HepG2 (cell line): ENCODE data around the gene BRCA2. TPM values are rescaled to one million over a fixed set of nuclear protein-coding genes. Genes with fewer than 3 reads are reported as not detected.

Source experiments
- ATAC-seq: fragments of 200-7000 bp; cut with Tn5 transposase; 3 replicates; pipeline ENCODE4 v1.9.1; 2020; ENCODE audit warnings: mild to moderate bottlenecking, moderate library complexity
- BruUV-seq: library from RNA; stranded (reverse); fragments of 400-500 nt; replicated peaks from 2 replicates; lab custom pipeline; 2021; lab: Mats Ljungman, UMichigan
- CTCF ChIA-PET: fragments of 300-600 bp; formaldehyde crosslinking; extraction: SDS; loops from one replicate; lab custom pipeline; 2021; ENCODE audit warnings: low total read pairs, inconsistent platforms, low intra/inter-chr PET ratio; lab: Yijun Ruan, JAX
- POLR2A ChIA-PET: fragments of 350-600 bp; sonication (Branson Sonifier 250); formaldehyde crosslinking; loops from one replicate; lab custom pipeline; 2020; ENCODE audit warnings: antibody characterized with exemption, inconsistent platforms; lab: Yijun Ruan, JAX
- DNase-seq: peaks from one replicate; pipeline ENCODE4 v3.0.0-alpha.2; 2015; ENCODE audit warnings: low spot score
- FAIRE-seq: peaks from 3 replicates; lab custom pipeline; 2011; peaks lifted over from hg19 to GRCh38; lab: Jason Lieb, UNC
- H2AFZ ChIP-seq: one replicate; pipeline ENCODE4 v1.6.1; 2011; ENCODE audit warnings: low read length, inconsistent platforms
- H3K27ac ChIP-seq: fragments of 300-600 bp; 3 replicates; pipeline ENCODE4 v1.8.0; 2011; ENCODE audit warnings: mixed run types, mild to moderate bottlenecking, mixed read lengths, low read length, inconsistent platforms; ENCODE audit not compliant: insufficient read depth; ENCODE audit errors: extremely low read length
- H3K27me3 ChIP-seq, 2 experiments: fragments of 200-600 bp in 1 of 2; 2 replicates in 1 of 2; 3 replicates in 1 of 2; pipeline versions ENCODE4 v1.6.0 to v1.8.0; 2011; ENCODE audit warnings: low read length in 2 of 2, mild to moderate bottlenecking in 2 of 2, moderate library complexity in 2 of 2, inconsistent platforms in 1 of 2; ENCODE audit not compliant: insufficient read depth in 2 of 2, control insufficient read depth in 1 of 2
- H3K36me3 ChIP-seq, 2 experiments: fragments of 200-600 bp in 1 of 2; replicated peaks in 1 of 2; 2 replicates in 1 of 2; 3 replicates in 1 of 2; pipeline versions ENCODE4 v1.5.1 to v1.8.0; 2011; ENCODE audit warnings: low read length in 2 of 2, inconsistent platforms in 1 of 2; ENCODE audit not compliant: insufficient read depth in 2 of 2, control insufficient read depth in 1 of 2
- H3K4me1 ChIP-seq: 2 replicates; pipeline ENCODE4 v1.5.1; 2012; ENCODE audit warnings: low read length, inconsistent platforms; ENCODE audit not compliant: insufficient read depth
- H3K4me2 ChIP-seq: 2 replicates; pipeline ENCODE4 v1.6.0; 2011; ENCODE audit warnings: low read depth, low read length, inconsistent platforms
- H3K4me3 ChIP-seq, 3 experiments: fragments of 200-600 bp in 1 of 3; sonication (generic), shearing (Covaris generic) in 1 of 3; replicated peaks in 1 of 3; 2 replicates each; pipeline ENCODE4 v1.5.1; 2011 to 2016; ENCODE audit warnings: low read length in 3 of 3, inconsistent platforms in 2 of 3, low read depth in 2 of 3, mild to moderate bottlenecking in 2 of 3, control low read depth in 1 of 3, mixed read lengths in 1 of 3; ENCODE audit not compliant: insufficient read depth in 1 of 3
- H3K79me2 ChIP-seq: one replicate; pipeline ENCODE4 v1.6.1; 2011; ENCODE audit warnings: low read length, inconsistent platforms; ENCODE audit not compliant: insufficient read depth
- H3K9ac ChIP-seq: 2 replicates; pipeline ENCODE4 v1.6.0; 2011; ENCODE audit warnings: mild to moderate bottlenecking, low read depth, low read length, inconsistent platforms; ENCODE audit not compliant: insufficient read depth
- H3K9me3 ChIP-seq: 2 replicates; pipeline ENCODE4 v1.5.1; 2012; ENCODE audit warnings: mild to moderate bottlenecking, low read length
- H4K20me1 ChIP-seq: 2 replicates; pipeline ENCODE4 v1.6.0; 2011; ENCODE audit warnings: inconsistent platforms, mild to moderate bottlenecking, low read length, moderate library complexity; ENCODE audit not compliant: insufficient read depth
- BRCA1 ChIP-seq: sonication (generic); formaldehyde crosslinking; IDR thresholded peaks from 2 replicates; pipeline ENCODE4 v1.4.0; 2020; ENCODE audit warnings: missing genetic modification reagents
- DMAP1 ChIP-seq: IDR thresholded peaks from 2 replicates; pipeline ENCODE4 v1.6.1; 2016
- IRF2 ChIP-seq: IDR thresholded peaks from 2 replicates; pipeline ENCODE4 v1.6.1; 2018; ENCODE audit warnings: missing genetic modification reagents, missing compliant biosample characterization
- MEIS2 ChIP-seq: sonication (generic); formaldehyde crosslinking; IDR thresholded peaks from 2 replicates; pipeline ENCODE4 v1.9.0; 2021; ENCODE audit warnings: mild to moderate bottlenecking, missing genetic modification reagents
- NFKB2 ChIP-seq: sonication (generic); formaldehyde crosslinking; IDR thresholded peaks from 2 replicates; pipeline ENCODE4 v1.4.0; 2020; ENCODE audit warnings: missing genetic modification reagents, borderline replicate concordance
- NR2C2 ChIP-seq: sonication (generic); formaldehyde crosslinking; IDR thresholded peaks from 2 replicates; pipeline ENCODE4 v1.4.0; 2020; ENCODE audit warnings: missing genetic modification reagents, mild to moderate bottlenecking, moderate library complexity, borderline replicate concordance
- PHF20 ChIP-seq: sonication (generic); formaldehyde crosslinking; IDR thresholded peaks from 2 replicates; pipeline ENCODE4 v1.5.0; 2020; ENCODE audit warnings: mild to moderate bottlenecking, missing genetic modification reagents
- ZBTB1 ChIP-seq: sonication (generic); formaldehyde crosslinking; IDR thresholded peaks from 2 replicates; pipeline ENCODE4 v1.4.0; 2020; ENCODE audit warnings: missing genetic modification reagents, borderline replicate concordance
- WGBS: methylation state at CpG from one replicate; pipeline ENCODE4 v1.1.6; 2017; ENCODE audit warnings: low lambda C conversion rate; 5-methylcytosine and 5-hydroxymethylcytosine counted together
- in situ Hi-C: cut with HindIII; loops from 2 replicates; pipeline ENCODE4 v1.10.0; 2017; ENCODE audit warnings: low pct_unique_long_range_greater_than_20kb; ENCODE audit not compliant: extremely low pct_ligation_motif_present
- intact Hi-C: fragments of 100-400 bp; cut with micrococcal nuclease; formaldehyde crosslinking; loops from one replicate; pipeline ENCODE4 v1.10.0; 2022; ENCODE audit not compliant: unreplicated experiment
- polyA plus RNA-seq, 8 experiments: library from polyadenylated mRNA; depleted of rRNA in 3 of 8; stranded (reverse) in 7 of 8; unstranded in 1 of 8; fragments of >200 nt; fragmentation: Illumina TruSeq in 4 of 8; extraction: Trizol in 4 of 8; gene quantifications; 2 replicates each; pipeline versions ENCODE4 v1.2.1 to v1.2.3, GENCODE V29; 2011 to 2016; ENCODE audit warnings: low read depth in 4 of 8, missing spikeins in 1 of 8, mixed read lengths in 1 of 8; ENCODE audit not compliant: insufficient read depth in 1 of 8
- total RNA-seq, 5 experiments: library from RNA; depleted of rRNA; stranded (reverse); fragments of >200 nt; fragmentation: Illumina TruSeq; extraction: Trizol; gene quantifications; 2 replicates each; pipeline ENCODE4 v1.2.3, GENCODE V29; 2016; ENCODE audit warnings: low read depth in 1 of 5
- TF ChIP-seq, protein P1 (sequence below): IDR thresholded peaks from 2 replicates; pipeline ENCODE4 v1.6.1; 2016; ENCODE audit warnings: mild to moderate bottlenecking
- TF ChIP-seq, protein P2 (sequence below): sonication (generic); formaldehyde crosslinking; IDR thresholded peaks from 2 replicates; pipeline ENCODE4 v1.5.1; 2020; ENCODE audit warnings: mild to moderate bottlenecking, missing genetic modification reagents, moderate library complexity
- TF ChIP-seq, protein P3 (sequence below): sonication (generic); formaldehyde crosslinking; IDR thresholded peaks from 2 replicates; pipeline ENCODE4 v1.8.0; 2022; ENCODE audit warnings: missing genetic modification reagents, mild to moderate bottlenecking, borderline replicate concordance
- TF ChIP-seq, protein P4 (sequence below): sonication (generic); formaldehyde crosslinking; IDR thresholded peaks from 2 replicates; pipeline ENCODE4 v1.5.0; 2020; ENCODE audit warnings: mild to moderate bottlenecking, missing genetic modification reagents

Gene BRCA2
- total and polyA plus RNA-seq, 2 of the 13 experiments (the other 11 are each of a cell fraction or from before 2014, with no cell fraction given), result 3.1 to 24.6 TPM

DNA sequence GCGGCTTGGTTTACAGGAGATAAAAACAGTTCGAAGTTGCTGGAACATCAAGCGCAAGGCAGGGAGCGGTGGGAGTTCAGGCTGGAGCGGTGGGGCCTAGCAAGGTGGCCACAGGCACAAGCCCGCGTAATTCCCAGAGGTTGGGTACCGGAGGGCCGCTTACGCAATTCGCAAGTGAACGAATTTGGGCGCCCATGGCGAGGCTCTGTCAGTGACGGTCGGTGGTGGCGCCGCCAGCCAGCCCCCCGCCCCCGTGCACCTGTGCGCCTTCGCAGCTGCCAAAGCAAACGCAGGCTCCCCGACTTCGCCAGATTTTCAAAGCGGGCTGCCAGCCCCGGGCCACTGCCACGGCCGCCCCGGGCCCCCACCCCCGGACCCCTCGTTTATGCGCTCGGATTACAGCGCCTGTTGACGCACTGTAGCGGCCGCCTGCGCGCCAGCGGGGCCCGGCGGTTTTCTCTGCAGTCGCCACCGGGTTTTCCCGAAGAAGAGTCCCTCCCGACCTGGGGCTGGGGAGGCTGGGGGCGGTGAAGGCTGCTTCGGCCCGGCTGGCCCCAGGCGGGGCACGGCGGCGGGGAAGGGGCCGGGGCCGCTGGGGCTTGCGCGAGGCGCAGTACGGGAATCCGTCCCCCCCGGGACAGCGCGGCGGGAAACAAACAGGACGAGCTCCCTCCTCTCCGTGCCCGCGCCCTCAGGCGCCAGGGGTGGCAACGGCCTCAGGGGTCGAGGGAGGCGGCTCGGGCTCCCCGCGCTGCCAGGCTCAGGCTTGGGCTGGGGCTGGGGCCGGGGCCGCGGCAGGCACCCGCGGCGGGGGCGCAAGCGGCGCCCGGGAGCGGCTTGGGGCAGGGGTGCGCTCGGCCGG lies 111.9 kb downstream of the BRCA2 start:
- DNase-seq (no peak), FAIRE-seq (no peak), ATAC-seq (peak; percentile 29)
- peak overlapping the region; percentile 89 for H3K9ac ChIP-seq
- H3K9me3 ChIP-seq, result no peaks in the 10 kb centered on the region
- H3K27ac ChIP-seq, result peak overlapping the region; percentile 94
- in situ Hi-C loops (loop anchor here (25.0 kb wide), 1 partner anchor 390 kb away; the partner anchor contains the start of gene FRY), intact Hi-C loops (loop anchor here (10.0 kb wide), 1 partner anchor 108 kb away; the partner anchor contains the start of gene N4BP2L2)
- peaks cover 3 to 4% of the 10 kb centered on the region in 2 experiments; a peak in 3 of 5 replicates for H3K36me3 ChIP-seq
- BruUV-seq, result TSS peak; percentile 47
- H3K4me3 ChIP-seq, result peak overlapping the region; percentile 76 to 90 (median 85)
- H3K27me3 ChIP-seq, result no peaks in the 10 kb centered on the region; a peak in 1 of 5 replicates
- ChIA-PET CTCF (no interaction called here), POLR2A (interaction anchor here (0.5 to 2.7 kb wide), 9 partner anchors 12 to 172 kb away, joined by 3 to 19 read pairs (median 4); partner anchors contain the start of genes BRCA2, PDS5B and ZAR1L)
- no peak overlapping the region for H2AFZ ChIP-seq
- peak overlapping the region; percentile 97 for H3K4me2 ChIP-seq
- H3K4me1 ChIP-seq, result peaks cover 65% of the 10 kb centered on the region
- H3K79me2 ChIP-seq, result peaks cover 43% of the 10 kb centered on the region
- H4K20me1 ChIP-seq, result peaks cover 31% of the 10 kb centered on the region; the same call in 1 of the 2 replicates
- 3% methylated on average over 15 of the region's 90 CpGs for WGBS
- TF ChIP-seq, protein P1, sequence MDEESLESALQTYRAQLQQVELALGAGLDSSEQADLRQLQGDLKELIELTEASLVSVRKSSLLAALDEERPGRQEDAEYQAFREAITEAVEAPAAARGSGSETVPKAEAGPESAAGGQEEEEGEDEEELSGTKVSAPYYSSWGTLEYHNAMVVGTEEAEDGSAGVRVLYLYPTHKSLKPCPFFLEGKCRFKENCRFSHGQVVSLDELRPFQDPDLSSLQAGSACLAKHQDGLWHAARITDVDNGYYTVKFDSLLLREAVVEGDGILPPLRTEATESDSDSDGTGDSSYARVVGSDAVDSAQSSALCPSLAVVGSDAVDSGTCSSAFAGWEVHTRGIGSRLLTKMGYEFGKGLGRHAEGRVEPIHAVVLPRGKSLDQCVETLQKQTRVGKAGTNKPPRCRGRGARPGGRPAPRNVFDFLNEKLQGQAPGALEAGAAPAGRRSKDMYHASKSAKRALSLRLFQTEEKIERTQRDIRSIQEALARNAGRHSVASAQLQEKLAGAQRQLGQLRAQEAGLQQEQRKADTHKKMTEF (CRISPR knock-in tag), result peak; percentile 41; the same call in 1 of the 2 replicates
- TF ChIP-seq, protein P2, sequence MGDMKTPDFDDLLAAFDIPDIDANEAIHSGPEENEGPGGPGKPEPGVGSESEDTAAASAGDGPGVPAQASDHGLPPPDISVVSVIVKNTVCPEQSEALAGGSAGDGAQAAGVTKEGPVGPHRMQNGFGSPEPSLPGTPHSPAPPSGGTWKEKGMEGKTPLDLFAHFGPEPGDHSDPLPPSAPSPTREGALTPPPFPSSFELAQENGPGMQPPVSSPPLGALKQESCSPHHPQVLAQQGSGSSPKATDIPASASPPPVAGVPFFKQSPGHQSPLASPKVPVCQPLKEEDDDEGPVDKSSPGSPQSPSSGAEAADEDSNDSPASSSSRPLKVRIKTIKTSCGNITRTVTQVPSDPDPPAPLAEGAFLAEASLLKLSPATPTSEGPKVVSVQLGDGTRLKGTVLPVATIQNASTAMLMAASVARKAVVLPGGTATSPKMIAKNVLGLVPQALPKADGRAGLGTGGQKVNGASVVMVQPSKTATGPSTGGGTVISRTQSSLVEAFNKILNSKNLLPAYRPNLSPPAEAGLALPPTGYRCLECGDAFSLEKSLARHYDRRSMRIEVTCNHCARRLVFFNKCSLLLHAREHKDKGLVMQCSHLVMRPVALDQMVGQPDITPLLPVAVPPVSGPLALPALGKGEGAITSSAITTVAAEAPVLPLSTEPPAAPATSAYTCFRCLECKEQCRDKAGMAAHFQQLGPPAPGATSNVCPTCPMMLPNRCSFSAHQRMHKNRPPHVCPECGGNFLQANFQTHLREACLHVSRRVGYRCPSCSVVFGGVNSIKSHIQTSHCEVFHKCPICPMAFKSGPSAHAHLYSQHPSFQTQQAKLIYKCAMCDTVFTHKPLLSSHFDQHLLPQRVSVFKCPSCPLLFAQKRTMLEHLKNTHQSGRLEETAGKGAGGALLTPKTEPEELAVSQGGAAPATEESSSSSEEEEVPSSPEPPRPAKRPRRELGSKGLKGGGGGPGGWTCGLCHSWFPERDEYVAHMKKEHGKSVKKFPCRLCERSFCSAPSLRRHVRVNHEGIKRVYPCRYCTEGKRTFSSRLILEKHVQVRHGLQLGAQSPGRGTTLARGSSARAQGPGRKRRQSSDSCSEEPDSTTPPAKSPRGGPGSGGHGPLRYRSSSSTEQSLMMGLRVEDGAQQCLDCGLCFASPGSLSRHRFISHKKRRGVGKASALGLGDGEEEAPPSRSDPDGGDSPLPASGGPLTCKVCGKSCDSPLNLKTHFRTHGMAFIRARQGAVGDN (CRISPR knock-in tag), result peak; percentile 82
- TF ChIP-seq MEIS2 (CRISPR knock-in tag), result peak; percentile 68; the same call in 1 of the 2 replicates
- 0 out of 2 replicates have a peak, but pooled peaks have one; percentile 18 for TF ChIP-seq PHF20
- TF ChIP-seq, protein P3, sequence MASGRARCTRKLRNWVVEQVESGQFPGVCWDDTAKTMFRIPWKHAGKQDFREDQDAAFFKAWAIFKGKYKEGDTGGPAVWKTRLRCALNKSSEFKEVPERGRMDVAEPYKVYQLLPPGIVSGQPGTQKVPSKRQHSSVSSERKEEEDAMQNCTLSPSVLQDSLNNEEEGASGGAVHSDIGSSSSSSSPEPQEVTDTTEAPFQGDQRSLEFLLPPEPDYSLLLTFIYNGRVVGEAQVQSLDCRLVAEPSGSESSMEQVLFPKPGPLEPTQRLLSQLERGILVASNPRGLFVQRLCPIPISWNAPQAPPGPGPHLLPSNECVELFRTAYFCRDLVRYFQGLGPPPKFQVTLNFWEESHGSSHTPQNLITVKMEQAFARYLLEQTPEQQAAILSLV (CRISPR knock-in tag), result 0 out of 2 replicates have a peak, but pooled peaks have one; percentile 10
- TF ChIP-seq NFKB2 (CRISPR knock-in tag), result no peak
- no peak for TF ChIP-seq DMAP1 (CRISPR knock-in tag)
- TF ChIP-seq BRCA1 (CRISPR knock-in tag), result 0 out of 2 replicates have a peak, but pooled peaks have one; percentile 38
- TF ChIP-seq, protein P4, sequence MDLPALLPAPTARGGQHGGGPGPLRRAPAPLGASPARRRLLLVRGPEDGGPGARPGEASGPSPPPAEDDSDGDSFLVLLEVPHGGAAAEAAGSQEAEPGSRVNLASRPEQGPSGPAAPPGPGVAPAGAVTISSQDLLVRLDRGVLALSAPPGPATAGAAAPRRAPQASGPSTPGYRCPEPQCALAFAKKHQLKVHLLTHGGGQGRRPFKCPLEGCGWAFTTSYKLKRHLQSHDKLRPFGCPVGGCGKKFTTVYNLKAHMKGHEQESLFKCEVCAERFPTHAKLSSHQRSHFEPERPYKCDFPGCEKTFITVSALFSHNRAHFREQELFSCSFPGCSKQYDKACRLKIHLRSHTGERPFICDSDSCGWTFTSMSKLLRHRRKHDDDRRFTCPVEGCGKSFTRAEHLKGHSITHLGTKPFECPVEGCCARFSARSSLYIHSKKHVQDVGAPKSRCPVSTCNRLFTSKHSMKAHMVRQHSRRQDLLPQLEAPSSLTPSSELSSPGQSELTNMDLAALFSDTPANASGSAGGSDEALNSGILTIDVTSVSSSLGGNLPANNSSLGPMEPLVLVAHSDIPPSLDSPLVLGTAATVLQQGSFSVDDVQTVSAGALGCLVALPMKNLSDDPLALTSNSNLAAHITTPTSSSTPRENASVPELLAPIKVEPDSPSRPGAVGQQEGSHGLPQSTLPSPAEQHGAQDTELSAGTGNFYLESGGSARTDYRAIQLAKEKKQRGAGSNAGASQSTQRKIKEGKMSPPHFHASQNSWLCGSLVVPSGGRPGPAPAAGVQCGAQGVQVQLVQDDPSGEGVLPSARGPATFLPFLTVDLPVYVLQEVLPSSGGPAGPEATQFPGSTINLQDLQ (CRISPR knock-in tag), result no peak
- no peak for TF ChIP-seq ZBTB1 (CRISPR knock-in tag)
- TF ChIP-seq NR2C2, result no peak
- TF ChIP-seq IRF2 (CRISPR knock-in tag), result 0 out of 2 replicates have a peak, but pooled peaks have one; percentile 39
